ENCODE data around the gene ARMS2. TPM values are rescaled to one million over a fixed set of nuclear protein-coding genes. Genes with fewer than 3 reads are reported as not detected.

ARMS2 gene
- total RNA-seq, 2 experiments from 2014 or later: not detected

- H3K4me3 Mint-ChIP-seq: no peak overlapping the region
- H3K27ac Mint-ChIP-seq: no peak overlapping the region
- no peak for DNase-seq
- ChIA-PET POLR2A (no interaction called here), CTCF (interaction anchor here (0.9 to 1.3 kb wide), 3 partner anchors 35 to 126 kb away, joined by 3 to 6 read pairs (median 3); no protein-coding TSS in a partner anchor)
- H3K9me3 Mint-ChIP-seq: no peaks in the 10 kb centered on the region
- intact Hi-C loops (cut with micrococcal nuclease): no loop called here
- peaks cover 4% of the 10 kb centered on the region for H3K4me1 Mint-ChIP-seq (ENCODE audit: low read depth)
- no peaks in the 10 kb centered on the region for H3K36me3 Mint-ChIP-seq (ENCODE audit: low read depth)
- TF ChIP-seq, protein P1, sequence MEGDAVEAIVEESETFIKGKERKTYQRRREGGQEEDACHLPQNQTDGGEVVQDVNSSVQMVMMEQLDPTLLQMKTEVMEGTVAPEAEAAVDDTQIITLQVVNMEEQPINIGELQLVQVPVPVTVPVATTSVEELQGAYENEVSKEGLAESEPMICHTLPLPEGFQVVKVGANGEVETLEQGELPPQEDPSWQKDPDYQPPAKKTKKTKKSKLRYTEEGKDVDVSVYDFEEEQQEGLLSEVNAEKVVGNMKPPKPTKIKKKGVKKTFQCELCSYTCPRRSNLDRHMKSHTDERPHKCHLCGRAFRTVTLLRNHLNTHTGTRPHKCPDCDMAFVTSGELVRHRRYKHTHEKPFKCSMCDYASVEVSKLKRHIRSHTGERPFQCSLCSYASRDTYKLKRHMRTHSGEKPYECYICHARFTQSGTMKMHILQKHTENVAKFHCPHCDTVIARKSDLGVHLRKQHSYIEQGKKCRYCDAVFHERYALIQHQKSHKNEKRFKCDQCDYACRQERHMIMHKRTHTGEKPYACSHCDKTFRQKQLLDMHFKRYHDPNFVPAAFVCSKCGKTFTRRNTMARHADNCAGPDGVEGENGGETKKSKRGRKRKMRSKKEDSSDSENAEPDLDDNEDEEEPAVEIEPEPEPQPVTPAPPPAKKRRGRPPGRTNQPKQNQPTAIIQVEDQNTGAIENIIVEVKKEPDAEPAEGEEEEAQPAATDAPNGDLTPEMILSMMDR (IDR thresholded peaks at IDR 0.05): no peak
- ATAC-seq: no peak
- H3K27me3 Mint-ChIP-seq: peaks cover 27% of the 10 kb centered on the region
Measured at GRCh38 chr10:122468926-122469781, 14.7 kb downstream of the ARMS2 start.

DNA sequence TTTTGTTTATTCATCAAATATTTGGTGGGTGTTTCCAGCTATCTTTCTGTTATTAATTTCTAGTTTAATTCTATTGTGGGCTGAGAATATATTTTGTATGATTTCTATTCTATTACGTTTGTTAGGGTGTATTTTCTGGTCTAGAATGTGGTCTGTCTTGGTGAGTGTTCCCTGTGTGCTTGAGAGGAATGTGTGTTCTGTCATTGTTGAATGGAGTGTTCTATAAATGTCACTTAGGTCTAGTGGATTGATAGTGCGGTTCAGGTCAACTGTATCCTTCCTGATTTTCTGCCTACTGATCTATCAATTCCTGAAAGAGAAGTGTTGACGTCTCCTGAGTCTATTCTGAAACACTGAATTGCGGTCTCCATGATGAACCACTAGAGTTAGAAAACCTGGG, 15.4 kb downstream of the ARMS2 start:
- intact Hi-C loops (cut with micrococcal nuclease): no loop called here
- no peak for DNase-seq

DNA sequence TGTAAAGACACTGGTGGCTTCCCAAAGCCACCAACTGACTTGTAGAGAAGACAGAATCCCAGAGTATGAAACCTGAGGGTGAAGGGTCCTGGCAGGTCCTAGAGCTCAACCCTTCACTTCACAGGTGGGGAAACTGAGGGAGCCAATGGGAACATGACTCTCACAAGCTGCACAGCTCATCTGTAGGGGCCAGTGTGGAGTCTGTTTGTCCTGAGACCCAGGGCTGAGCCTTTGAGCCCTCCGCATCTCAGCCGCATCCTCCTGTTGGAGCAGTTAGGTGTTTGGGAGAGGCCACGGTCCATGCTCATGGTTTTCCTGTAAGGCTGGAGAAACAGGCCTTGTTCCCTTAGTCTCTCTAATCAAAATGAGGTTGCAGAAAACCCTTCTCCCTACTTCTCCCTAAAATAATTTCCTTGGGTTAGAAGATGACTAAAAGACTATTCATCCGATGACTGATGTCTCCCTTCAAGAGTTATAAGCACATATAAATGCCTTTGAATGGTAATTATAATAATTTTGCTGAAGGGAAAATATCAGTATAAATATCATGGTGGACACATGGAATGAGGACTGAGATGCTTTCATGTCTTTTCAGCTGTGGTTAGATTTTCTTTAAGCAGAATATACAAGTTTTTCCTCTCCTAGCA, 17.2 kb downstream of the ARMS2 start:
- H3K36me3 Mint-ChIP-seq (ENCODE audit: low read depth): no peaks in the 10 kb centered on the region
- H3K4me3 Mint-ChIP-seq: no peak overlapping the region
- peaks cover 13% of the 10 kb centered on the region for H3K4me1 Mint-ChIP-seq (ENCODE audit: low read depth)
- no peak overlapping the region for H3K27ac Mint-ChIP-seq
- TF ChIP-seq, protein P1 (IDR thresholded peaks at IDR 0.05): no peak
- H3K9me3 Mint-ChIP-seq: no peaks in the 10 kb centered on the region
- H3K27me3 Mint-ChIP-seq: peaks cover 24% of the 10 kb centered on the region
- CTCF ChIA-PET: interaction anchor here (1.8 kb wide), 1 partner anchor 94 kb away, joined by 4 read pairs; no protein-coding TSS in a partner anchor
- POLR2A ChIA-PET: no interaction called here
- intact Hi-C loops (cut with micrococcal nuclease): no loop called here
- ATAC-seq (no peak), DNase-seq (no peak)

More for the DNA sequence above, 15.4 kb downstream of the ARMS2 start:
- CTCF ChIA-PET: interaction anchor here (0.9 to 1.3 kb wide), 3 partner anchors 14 to 96 kb away, joined by 3 to 6 read pairs (median 3); no protein-coding TSS in a partner anchor
- Mint-ChIP-seq H3K4me1 (ENCODE audit: low read depth) (peaks cover 11% of the 10 kb centered on the region), H3K27ac (no peak overlapping the region), H3K9me3 (no peaks in the 10 kb centered on the region), H3K27me3 (peaks cover 29% of the 10 kb centered on the region), H3K36me3 (ENCODE audit: low read depth) (no peaks in the 10 kb centered on the region), H3K4me3 (no peak overlapping the region)
- POLR2A ChIA-PET: no interaction called here
- TF ChIP-seq, protein P1 (IDR thresholded peaks at IDR 0.05): no peak
- no peak for ATAC-seq

- Mint-ChIP-seq H3K36me3 (ENCODE audit: low read depth) (no peaks in the 10 kb centered on the region), H3K4me1 (ENCODE audit: low read depth) (peaks cover 13% of the 10 kb centered on the region), H3K9me3 (no peaks in the 10 kb centered on the region), H3K27me3 (peaks cover 19% of the 10 kb centered on the region), H3K27ac (no peak overlapping the region), H3K4me3 (no peak overlapping the region)
- no peak for DNase-seq
- ATAC-seq: no peak
- TF ChIP-seq, protein P1 (IDR thresholded peaks at IDR 0.05): no peak
- POLR2A ChIA-PET: interaction anchor here (0.6 kb wide), 1 partner anchor 54 kb away, joined by 3 read pairs; no protein-coding TSS in a partner anchor
- CTCF ChIA-PET: interaction anchor here (0.7 to 1.8 kb wide), 3 partner anchors 17 to 92 kb away, joined by 3 to 4 read pairs (median 3); no protein-coding TSS in a partner anchor
- intact Hi-C loops (cut with micrococcal nuclease): no loop called here
Measured at GRCh38 chr10:122473116-122473515, 18.7 kb downstream of the ARMS2 start.

Measured in activated CD8-positive, alpha-beta T cell treated with anti-CD3 and anti-CD28 coated beads for 36 hours (primary cell).